Aorta (tissue), 4 donors: ENCODE measurements around the gene NDUFV1. TPM values are rescaled to one million over a fixed set of nuclear protein-coding genes. Genes with fewer than 3 reads are reported as not detected.

ENCODE experiments used
- polyA plus RNA-seq, 2 donors: library from polyadenylated mRNA; stranded (reverse); fragments of 200-250 nt; gene quantifications; one replicate each; pipeline ENCODE4 v1.2.3, GENCODE V29; 2013
- total RNA-seq, 2 donors: library from RNA; stranded (reverse); fragmentation: NEBNext Ultra II Directional; extraction: Animal tissue kit (Norgen Biotek cat#: 25700); gene quantifications; one replicate each; pipeline ENCODE4 v1.2.1, GENCODE V29; 2021
- donor health status: healthy with polysubstance abuse.
- donor health status: Bipolar disorder and iron deficiency.
- donor health status: DM: no; HTN: no; CAD: no.
- donor health status: DM: yes; HTN: yes; CAD: no.

NDUFV1 gene
- total and polyA plus RNA-seq, 4 donors = 104 to 295 (median 118) TPM

Other genes starting within 250 kb of the NDUFV1 start
- 10 to 100 TPM in 1 of 2 donors, 1 to 10 TPM in 1; 7.7 to 12.0 TPM for gene CLCF1, start 233.3 kb upstream of the NDUFV1 start, total RNA-seq
- gene CLCF1, start 233.3 kb upstream of the NDUFV1 start, polyA plus RNA-seq = 10 to 100 TPM in 1 of 2 donors, 1 to 10 TPM in 1; 2.6 to 19.5 TPM
- 10 to 100 TPM; 14.6 to 25.1 TPM for gene RAD9A, start 214.9 kb upstream of the NDUFV1 start, total RNA-seq
- gene RAD9A, start 214.9 kb upstream of the NDUFV1 start, polyA plus RNA-seq = 10 to 100 TPM in 1 of 2 donors, 1 to 10 TPM in 1; 8.8 to 56.2 TPM
- 10 to 100 TPM; 61.7 to 64.8 TPM for gene PPP1CA, start 205.1 kb upstream of the NDUFV1 start, total RNA-seq
- gene PPP1CA, start 205.1 kb upstream of the NDUFV1 start, polyA plus RNA-seq = 10 to 100 TPM; 79.6 to 92.0 TPM
- gene TBC1D10C, start 202.9 kb upstream of the NDUFV1 start, total RNA-seq = 1 to 10 TPM; 4.2 to 9.5 TPM
- gene TBC1D10C, start 202.9 kb upstream of the NDUFV1 start, polyA plus RNA-seq = 1 to 10 TPM; 1.9 to 2.3 TPM
- gene CARNS1, start 191.3 kb upstream of the NDUFV1 start, total RNA-seq = 1 to 10 TPM; 7.0 to 9.3 TPM
- 1 to 10 TPM in 1 of 2 donors, under 1 TPM in 1; 0.38 to 8.1 TPM for gene CARNS1, start 191.3 kb upstream of the NDUFV1 start, polyA plus RNA-seq
- gene RPS6KB2, start 178.4 kb upstream of the NDUFV1 start, total RNA-seq = 10 to 100 TPM; 30.8 to 37.7 TPM
- gene RPS6KB2, start 178.4 kb upstream of the NDUFV1 start, polyA plus RNA-seq = 10 to 100 TPM; 38.2 to 84.8 TPM
- gene PTPRCAP, start 169.3 kb upstream of the NDUFV1 start, total RNA-seq = 1 to 10 TPM; 2.9 to 4.8 TPM
- 10 to 100 TPM in 1 of 2 donors, 1 to 10 TPM in 1; 2.0 to 13.8 TPM for gene PTPRCAP, start 169.3 kb upstream of the NDUFV1 start, polyA plus RNA-seq
- gene CORO1B, start 163.5 kb upstream of the NDUFV1 start, total RNA-seq = 10 to 100 TPM; 77.6 to 79.6 TPM
- 10 to 100 TPM; 45.7 to 96.7 TPM for gene CORO1B, start 163.5 kb upstream of the NDUFV1 start, polyA plus RNA-seq
- not detected for gene GPR152, start 154.2 kb upstream of the NDUFV1 start, total RNA-seq
- gene GPR152, start 154.2 kb upstream of the NDUFV1 start, polyA plus RNA-seq = not detected
- 1 to 10 TPM; 2.4 TPM for gene CABP4, start 151.6 kb upstream of the NDUFV1 start, total RNA-seq
- 1 to 10 TPM in 1 of 2 donors, under 1 TPM in 1; 0.33 to 3.9 TPM for gene CABP4, start 151.6 kb upstream of the NDUFV1 start, polyA plus RNA-seq
- 10 to 100 TPM; 34.1 to 37.6 TPM for gene TMEM134, start 137.7 kb upstream of the NDUFV1 start, total RNA-seq
- gene TMEM134, start 137.7 kb upstream of the NDUFV1 start, polyA plus RNA-seq = 10 to 100 TPM; 20.0 to 63.2 TPM
- gene AIP, start 123.9 kb upstream of the NDUFV1 start, total RNA-seq = 10 to 100 TPM; 61.2 to 63.1 TPM
- 100 to 1,000 TPM; 105 to 141 TPM for gene AIP, start 123.9 kb upstream of the NDUFV1 start, polyA plus RNA-seq
- 10 to 100 TPM; 40.5 to 48.8 TPM for gene PITPNM1, start 101.6 kb upstream of the NDUFV1 start, total RNA-seq
- 10 to 100 TPM; 11.8 to 22.5 TPM for gene PITPNM1, start 101.6 kb upstream of the NDUFV1 start, polyA plus RNA-seq
- 10 to 100 TPM; 40.8 to 65.6 TPM for gene CDK2AP2, start 98.8 kb upstream of the NDUFV1 start, total RNA-seq
- gene CDK2AP2, start 98.8 kb upstream of the NDUFV1 start, polyA plus RNA-seq = 100 to 1,000 TPM in 1 of 2 donors, 10 to 100 TPM in 1; 87.3 to 105 TPM
- gene CABP2, start 83.5 kb upstream of the NDUFV1 start, total RNA-seq = not detected
- gene CABP2, start 83.5 kb upstream of the NDUFV1 start, polyA plus RNA-seq = not detected
- gene GSTP1, start 23.1 kb upstream of the NDUFV1 start, total RNA-seq = 100 to 1,000 TPM; 371 to 432 TPM
- 100 to 1,000 TPM; 559 to 782 TPM for gene GSTP1, start 23.1 kb upstream of the NDUFV1 start, polyA plus RNA-seq
- 1 to 10 TPM; 4.6 to 6.8 TPM for gene NUDT8, start 23.0 kb downstream of the NDUFV1 start, total RNA-seq
- gene NUDT8, start 23.0 kb downstream of the NDUFV1 start, polyA plus RNA-seq = 1 to 10 TPM; 4.1 to 9.5 TPM
- gene TBX10, start 32.8 kb downstream of the NDUFV1 start, total RNA-seq = not detected
- gene TBX10, start 32.8 kb downstream of the NDUFV1 start, polyA plus RNA-seq = 1 to 10 TPM in 1 of 2 donors, under 1 TPM in 1; 0.23 to 5.4 TPM
- gene ACY3, start 43.8 kb downstream of the NDUFV1 start, total RNA-seq = not detected
- 1 to 10 TPM in 1 of 2 donors, not detected in 1; 8.3 TPM for gene ACY3, start 43.8 kb downstream of the NDUFV1 start, polyA plus RNA-seq
- gene ALDH3B2, start 67.7 kb downstream of the NDUFV1 start, total RNA-seq = not detected
- under 1 TPM in 1 of 2 donors, not detected in 1; 0.05 TPM for gene ALDH3B2, start 67.7 kb downstream of the NDUFV1 start, polyA plus RNA-seq